NB4 (cell line): Measurements from ENCODE around the gene AR.

Experiments
- MAX ChIP-seq: IDR thresholded peaks from 2 replicates; pipeline ENCODE4 v1.6.1; 2011; ENCODE audit warnings: low read depth, low read length
- POLR2A ChIP-seq: IDR thresholded peaks from 2 replicates; pipeline ENCODE4 v1.6.1; 2011; ENCODE audit warnings: mild to moderate bottlenecking; ENCODE audit not compliant: insufficient read length; ENCODE audit errors: extremely low read depth
- TF ChIP-seq, protein P1 (sequence below): IDR thresholded peaks from one replicate; pipeline ENCODE4 v1.5.1; 2012; ENCODE audit warnings: low read depth, low read length

GRCh38 chrX:67612231-67612630 lies 68.4 kb downstream of the AR start:
- TF ChIP-seq, protein P1, sequence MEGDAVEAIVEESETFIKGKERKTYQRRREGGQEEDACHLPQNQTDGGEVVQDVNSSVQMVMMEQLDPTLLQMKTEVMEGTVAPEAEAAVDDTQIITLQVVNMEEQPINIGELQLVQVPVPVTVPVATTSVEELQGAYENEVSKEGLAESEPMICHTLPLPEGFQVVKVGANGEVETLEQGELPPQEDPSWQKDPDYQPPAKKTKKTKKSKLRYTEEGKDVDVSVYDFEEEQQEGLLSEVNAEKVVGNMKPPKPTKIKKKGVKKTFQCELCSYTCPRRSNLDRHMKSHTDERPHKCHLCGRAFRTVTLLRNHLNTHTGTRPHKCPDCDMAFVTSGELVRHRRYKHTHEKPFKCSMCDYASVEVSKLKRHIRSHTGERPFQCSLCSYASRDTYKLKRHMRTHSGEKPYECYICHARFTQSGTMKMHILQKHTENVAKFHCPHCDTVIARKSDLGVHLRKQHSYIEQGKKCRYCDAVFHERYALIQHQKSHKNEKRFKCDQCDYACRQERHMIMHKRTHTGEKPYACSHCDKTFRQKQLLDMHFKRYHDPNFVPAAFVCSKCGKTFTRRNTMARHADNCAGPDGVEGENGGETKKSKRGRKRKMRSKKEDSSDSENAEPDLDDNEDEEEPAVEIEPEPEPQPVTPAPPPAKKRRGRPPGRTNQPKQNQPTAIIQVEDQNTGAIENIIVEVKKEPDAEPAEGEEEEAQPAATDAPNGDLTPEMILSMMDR = no peak
- TF ChIP-seq POLR2A = no peak
- no peak for TF ChIP-seq MAX
